WERI-Rb-1 (cell line): ENCODE measurements around the gene CBLN3.
"Not testable (repeated sequence)": the region's sequence is repeated elsewhere in the genome, so short reads cannot be mapped to it uniquely, and the experiment has no call there.

Source experiments
- DNase-seq: peaks from one replicate; pipeline ENCODE4 v3.0.0-alpha.2; 2020
- H3K27ac ChIP-seq: fragments of 250-450 bp; sonication (Bioruptor Pico); 2 replicates; pipeline ENCODE4 v1.5.1; 2020; ENCODE audit warnings: mild to moderate bottlenecking, moderate library complexity
- H3K27me3 ChIP-seq: fragments of 250-450 bp; sonication (Bioruptor Pico); 2 replicates; pipeline ENCODE4 v1.5.1; 2021; ENCODE audit warnings: mild to moderate bottlenecking, low read depth, moderate library complexity; ENCODE audit not compliant: insufficient read depth, severe bottlenecking
- H3K36me3 ChIP-seq: fragments of 250-450 bp; sonication (Bioruptor Pico); 2 replicates; pipeline ENCODE4 v1.5.1; 2020; ENCODE audit warnings: mild to moderate bottlenecking, moderate library complexity
- H3K4me3 ChIP-seq: 2 replicates; pipeline ENCODE4 v1.5.1; 2011; ENCODE audit warnings: low read depth, mild to moderate bottlenecking, control low read depth, low read length
- H3K9me3 ChIP-seq: fragments of 250-450 bp; sonication (Bioruptor Pico); 2 replicates; pipeline ENCODE4 v1.5.1; 2021; ENCODE audit warnings: mild to moderate bottlenecking, moderate library complexity; ENCODE audit not compliant: severe bottlenecking
- CTCF ChIP-seq: IDR thresholded peaks from 2 replicates; pipeline ENCODE4 v1.5.1; 2011; ENCODE audit warnings: low read depth, mild to moderate bottlenecking, control low read depth, inconsistent platforms, low read length

Gene CBLN3

DNA sequence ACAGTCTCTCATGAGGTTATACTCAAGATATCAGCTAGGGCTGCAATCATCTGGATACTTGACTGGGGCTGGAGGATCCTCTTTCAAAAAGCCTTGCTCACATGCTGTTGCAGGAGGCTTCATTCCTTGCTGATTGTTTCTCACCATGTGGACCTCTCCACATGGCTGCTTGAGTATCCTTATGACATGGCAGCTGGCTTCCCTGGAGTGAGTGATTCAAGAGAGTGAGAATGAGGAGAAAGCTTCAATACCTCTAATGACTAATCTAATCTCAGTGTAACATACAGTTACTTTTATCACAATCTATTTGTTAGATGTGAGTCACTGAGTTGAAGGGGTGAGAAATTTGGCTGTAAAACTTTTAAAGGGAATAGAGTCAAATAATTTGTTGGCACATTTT, 27.5 kb upstream of the CBLN3 start:
- peaks cover 3% of the 10 kb centered on the region for H3K9me3 ChIP-seq
- no peak for TF ChIP-seq CTCF
- no peak overlapping the region for H3K27ac ChIP-seq
- H3K27me3 ChIP-seq: peaks cover 16% of the 10 kb centered on the region
- DNase-seq: no peak
- H3K36me3 ChIP-seq: no peaks in the 10 kb centered on the region
- H3K4me3 ChIP-seq: no peak overlapping the region

GRCh38 chr14:24450828-24451227, 21.4 kb upstream of the CBLN3 start:
- H3K27ac ChIP-seq, H3K9me3 ChIP-seq, DNase-seq, H3K36me3 ChIP-seq, H3K4me3 ChIP-seq, H3K27me3 ChIP-seq: not testable (repeated sequence)

- no peaks in the 10 kb centered on the region for H3K9me3 ChIP-seq
- H3K27ac ChIP-seq: peak overlapping the region; percentile 75
- no peak for DNase-seq
- H3K4me3 ChIP-seq: peak overlapping the region; percentile 71
- H3K27me3 ChIP-seq: no peaks in the 10 kb centered on the region
- peaks cover 33% of the 10 kb centered on the region for H3K36me3 ChIP-seq
- TF ChIP-seq CTCF: no peak
These were observed 13.7 kb upstream of the CBLN3 start for GRCh38 chr14:24443053-24443665.

- Histone ChIP-seq H3K27ac (peak within 1 kb of the TSS; percentile 94), H3K27me3 (no peaks in the 10 kb centered on the region), H3K9me3 (no peaks in the 10 kb centered on the region), H3K4me3 (peak within 1 kb of the TSS; percentile 71), H3K36me3 (peaks cover 39% of the 10 kb centered on the region)
- TF ChIP-seq CTCF: no peak
- peak; percentile 98 for DNase-seq
These were observed 13.0 kb upstream of the CBLN3 start, which contains the start of gene SDR39U1 for GRCh38 chr14:24442240-24443052. SDR39U1 (minus strand) TSS chr14:24442776; CDS start chr14:24442769, 7 bp downstream.

DNA sequence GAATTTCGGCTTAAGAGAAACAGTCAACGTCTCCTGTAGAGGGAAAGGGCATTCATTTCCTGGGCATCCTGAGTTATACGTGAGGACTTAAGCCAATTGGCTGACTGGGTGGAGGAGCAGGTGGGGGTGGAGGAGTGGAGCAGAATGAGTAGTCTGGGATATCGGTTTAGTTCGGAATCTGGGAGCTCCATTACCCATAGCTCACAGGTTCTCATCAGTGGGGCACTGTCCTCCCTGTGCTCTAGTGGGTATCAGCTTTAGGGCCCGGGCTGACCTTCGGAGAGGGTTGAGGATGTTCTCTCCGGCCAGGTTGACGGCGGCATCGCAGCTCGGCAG, 12.4 kb upstream of the CBLN3 start:
- no peak for DNase-seq
- no peak for TF ChIP-seq CTCF
- peaks cover 39% of the 10 kb centered on the region for H3K36me3 ChIP-seq

GRCh38 chr14:24441485-24441884, 12.0 kb upstream of the CBLN3 start:
- Histone ChIP-seq H3K4me3 (peak overlapping the region; percentile 71), H3K36me3 (peaks cover 40% of the 10 kb centered on the region), H3K27ac (peak overlapping the region; percentile 94)

More for the DNA sequence above, 12.4 kb upstream of the CBLN3 start:
- H3K27me3 ChIP-seq: no peaks in the 10 kb centered on the region
- no peaks in the 10 kb centered on the region for H3K9me3 ChIP-seq
- peak overlapping the region; percentile 94 for H3K27ac ChIP-seq
- peak overlapping the region; percentile 71 for H3K4me3 ChIP-seq

More at GRCh38 chr14:24441485-24441884, 12.0 kb upstream of the CBLN3 start:
- Histone ChIP-seq H3K27me3 (no peaks in the 10 kb centered on the region), H3K9me3 (no peaks in the 10 kb centered on the region)
- TF ChIP-seq CTCF: no peak
- DNase-seq: no peak
